AML-193 (cell line): ENCODE measurements around the gene RAD51C.
"Not testable (repeated sequence)": the region's sequence is repeated elsewhere in the genome, so short reads cannot be mapped to it uniquely, and the experiment has no call there.

Experiments
- DNase-seq, 2 experiments: peaks; one replicate each; lab custom pipeline; 2025; lab: John Stamatoyannopoulos, UW

RAD51C gene

DNA sequence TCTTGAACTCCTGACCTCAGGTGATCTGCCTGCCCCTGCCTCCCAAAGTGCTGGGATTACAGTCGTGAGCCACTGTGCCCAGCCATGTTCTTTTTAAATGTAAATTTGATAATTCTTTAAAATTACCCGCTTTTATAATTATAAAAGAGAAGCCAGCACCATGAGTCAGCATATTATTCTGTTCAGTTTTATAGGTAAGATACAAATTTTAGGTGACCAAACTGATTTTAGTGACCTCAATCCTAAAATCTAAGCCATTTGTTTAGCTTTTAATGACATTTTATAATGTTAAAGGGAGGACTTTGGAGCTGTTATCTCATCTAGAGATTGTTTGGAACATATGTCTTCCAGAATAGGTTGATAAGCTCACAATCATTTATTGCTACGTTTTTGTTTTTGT lies 42.4 kb downstream of the RAD51C start:
- DNase-seq: no peak

DNA sequence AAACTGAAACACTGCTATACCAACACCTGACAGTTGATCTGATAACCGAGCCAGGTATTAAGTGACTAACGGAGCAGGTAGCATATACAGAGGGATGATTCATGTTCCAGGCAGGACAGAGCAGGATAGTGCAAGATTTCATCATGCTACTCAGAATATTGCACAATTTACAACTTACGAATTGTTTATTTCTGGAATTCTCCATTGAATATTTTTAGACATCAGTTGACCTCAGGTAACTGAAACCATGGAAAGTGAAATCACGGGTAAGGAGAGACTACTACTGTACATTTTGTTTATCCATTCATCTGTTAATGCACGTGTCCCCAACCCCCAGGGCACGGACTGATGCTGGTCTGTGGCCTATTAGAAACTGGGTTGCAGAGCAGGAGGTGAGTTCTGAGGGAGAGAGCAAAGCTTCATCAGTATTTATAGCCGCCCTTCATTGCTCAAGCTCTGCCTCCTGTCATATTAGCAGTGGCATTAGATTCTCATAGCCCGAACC lies 48.8 kb downstream of the RAD51C start:
- DNase-seq: no peak

DNA sequence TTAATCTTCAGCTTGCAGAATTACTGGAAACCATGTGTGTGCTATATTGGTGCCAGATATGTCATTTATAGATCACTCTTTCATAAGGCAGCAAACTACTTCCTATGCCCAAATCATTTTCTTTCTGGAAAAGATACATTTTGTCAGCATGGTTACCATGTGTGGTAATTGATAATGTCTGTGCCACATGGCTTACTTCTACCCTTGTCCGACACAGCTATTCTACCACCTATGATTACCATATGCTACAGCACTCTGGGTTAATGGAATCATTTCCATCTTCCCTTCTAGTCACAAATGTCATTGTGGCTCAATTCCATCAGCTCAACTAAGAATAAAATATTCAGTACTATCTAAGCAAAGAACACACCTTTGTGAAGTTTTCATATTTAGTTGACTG lies 55.3 kb downstream of the RAD51C start:
- DNase-seq: no peak

- DNase-seq: not testable (repeated sequence)
These were observed 57.2 kb downstream of the RAD51C start for GRCh38 chr17:58749627-58750026.

- no peak for DNase-seq
These were observed 60.6 kb downstream of the RAD51C start for GRCh38 chr17:58753026-58753425.

- DNase-seq: no peak
These were observed 62.8 kb downstream of the RAD51C start for GRCh38 chr17:58755269-58755576.

- DNase-seq: no peak
These were observed 63.3 kb downstream of the RAD51C start, which contains the start of gene PPM1E for GRCh38 chr17:58755577-58756245. TSS of gene PPM1E (plus strand) at chr17:58755854.

- DNase-seq: no peak
These were observed 64.1 kb downstream of the RAD51C start for GRCh38 chr17:58756246-58757161.

GRCh38 chr17:58757162-58757613 lies 64.8 kb downstream of the RAD51C start:
- no peak for DNase-seq

DNA sequence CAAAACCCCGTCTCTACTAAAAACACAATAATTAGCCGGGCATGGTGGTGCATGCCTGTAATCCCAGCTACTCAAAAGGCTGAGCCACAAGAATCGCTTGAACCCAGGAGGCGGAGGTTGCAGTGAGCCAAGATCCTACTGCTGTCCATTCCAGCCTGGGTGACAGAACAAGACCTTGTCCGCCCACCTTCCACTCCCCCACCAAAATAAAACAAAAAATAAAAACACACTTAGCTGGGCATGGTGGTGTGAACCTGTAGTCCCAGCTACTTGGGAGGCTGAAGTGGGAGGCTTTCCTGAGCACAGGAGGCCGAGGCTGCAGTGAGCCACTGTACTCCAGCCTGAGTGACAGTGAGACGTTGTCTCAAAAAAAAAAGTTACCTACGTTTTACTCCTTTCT lies 66.5 kb downstream of the RAD51C start:
- no peak for DNase-seq

- DNase-seq: no peak
These were observed 67.1 kb downstream of the RAD51C start for GRCh38 chr17:58759522-58759921.

GRCh38 chr17:58760248-58760647 lies 67.8 kb downstream of the RAD51C start:
- no peak for DNase-seq

DNA sequence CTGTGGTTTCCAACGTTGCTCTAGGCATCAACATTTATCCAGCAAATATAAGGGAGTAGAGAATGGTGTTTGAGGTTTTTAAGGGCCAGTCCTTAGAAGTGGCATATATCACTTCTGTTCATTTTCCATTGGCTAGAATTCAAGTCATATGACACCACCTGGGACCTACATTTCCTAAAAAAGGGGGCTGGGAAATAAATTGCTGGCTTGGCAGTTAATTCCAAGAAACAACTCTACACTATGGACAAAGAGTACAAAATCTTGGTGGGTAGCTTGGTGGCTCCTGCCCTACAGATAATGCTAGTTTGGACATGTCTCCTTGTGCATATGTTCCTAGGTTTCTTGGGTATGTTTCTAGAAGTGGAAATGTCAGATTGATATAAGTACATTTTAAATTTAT lies 70.9 kb downstream of the RAD51C start:
- DNase-seq: no peak

DNA sequence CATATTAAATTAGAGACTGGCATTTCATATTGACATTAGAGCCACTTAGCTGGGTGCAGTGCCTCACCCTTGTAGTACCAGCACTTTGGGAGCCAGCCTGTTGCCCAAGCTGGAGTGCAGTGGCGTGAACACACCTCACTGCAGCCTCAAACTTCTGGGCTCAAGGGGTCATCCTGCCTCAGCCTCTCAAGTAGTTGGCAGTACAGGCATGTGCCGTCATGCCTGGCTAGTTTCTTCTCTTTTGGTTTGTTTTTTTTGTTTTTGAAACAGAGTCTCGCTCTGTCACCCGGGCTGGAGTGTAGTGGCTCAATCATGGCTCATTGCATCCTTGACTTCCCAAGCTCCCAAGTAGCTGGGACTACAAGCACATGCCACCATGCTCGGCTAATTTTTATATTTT lies 72.0 kb downstream of the RAD51C start:
- DNase-seq: no peak

- DNase-seq: not testable (repeated sequence)
These were observed 86.1 kb downstream of the RAD51C start for GRCh38 chr17:58778482-58778881.

- no peak for DNase-seq
These were observed 87.0 kb downstream of the RAD51C start for GRCh38 chr17:58779446-58779845.

DNA sequence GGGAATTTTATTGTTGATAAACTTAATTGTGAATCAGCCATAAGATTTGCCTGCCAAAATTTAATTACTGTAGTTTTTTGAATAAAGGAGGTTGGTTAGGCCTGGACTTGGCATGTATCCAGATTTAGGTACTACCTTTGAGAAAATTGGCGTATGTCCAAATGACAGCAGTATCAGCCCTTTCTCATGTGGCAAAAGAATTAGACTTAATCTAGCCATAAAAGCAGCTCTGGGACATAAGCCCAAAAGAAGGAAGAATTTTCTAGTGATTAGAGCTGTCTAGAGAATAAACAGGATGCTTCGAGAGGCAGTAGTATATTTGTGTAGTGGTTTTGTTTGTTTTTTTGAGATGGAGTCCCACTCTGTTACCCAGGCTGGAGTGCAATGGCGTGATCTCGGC lies 91.0 kb downstream of the RAD51C start:
- no peak for DNase-seq

DNA sequence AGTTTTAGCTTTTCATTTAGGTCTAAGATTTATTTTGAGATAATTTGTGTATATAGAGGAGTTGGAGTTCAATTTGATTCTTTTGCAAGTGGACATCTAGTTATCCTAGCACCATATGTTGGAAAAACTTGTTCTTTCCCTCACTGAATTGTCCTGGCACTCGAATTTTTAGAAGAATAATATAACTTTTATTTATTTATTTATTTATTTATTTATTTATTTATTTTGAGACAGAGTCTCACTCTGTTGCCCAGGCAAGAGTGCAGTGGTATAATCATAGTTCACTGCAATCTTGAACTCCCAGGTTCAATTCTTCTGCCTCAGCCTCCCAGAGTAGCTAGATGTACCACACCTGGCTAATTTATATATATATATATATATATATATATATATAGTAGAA lies 92.7 kb downstream of the RAD51C start:
- no peak for DNase-seq
